ENCODE measurements around the gene ZNF660.
"Not testable (repeated sequence)": the region's sequence is repeated elsewhere in the genome, so short reads cannot be mapped to it uniquely, and the experiment has no call there.

ZNF660 gene

GRCh38 chr3:44584646-44585501 lies at the start of gene ZNF660:
TSS of gene ZNF660 (plus strand) at chr3:44584964. CDS start at chr3:44594194, 9,230 bp downstream.
- peak; percentile 12 for DNase-seq

GRCh38 chr3:44535364-44535763 lies 49.4 kb upstream of the ZNF660 start:
- DNase-seq, result no peak

- not testable (repeated sequence) for DNase-seq
Measured at GRCh38 chr3:44544811-44545210, 40.0 kb upstream of the ZNF660 start.

GRCh38 chr3:44554626-44555592 lies 29.9 kb upstream of the ZNF660 start, which contains the start of gene ZKSCAN7:
TSS of gene ZKSCAN7 (plus strand) at chr3:44555193. CDS start at chr3:44557048, 1,855 bp downstream.
- peak; percentile 66 for DNase-seq

GRCh38 chr3:44555723-44556122 lies 29.0 kb upstream of the ZNF660 start:
- DNase-seq, result no peak

- no peak for DNase-seq
Measured at GRCh38 chr3:44557074-44557473, 27.7 kb upstream of the ZNF660 start.

GRCh38 chr3:44561076-44561475 lies 23.7 kb upstream of the ZNF660 start:
- DNase-seq, result no peak

GRCh38 chr3:44562147-44562546 lies 22.6 kb upstream of the ZNF660 start:
- DNase-seq, result no peak

- DNase-seq, result no peak
Measured at GRCh38 chr3:44568561-44568960, 16.2 kb upstream of the ZNF660 start.

GRCh38 chr3:44571024-44571423 lies 13.7 kb upstream of the ZNF660 start:
- no peak for DNase-seq

GRCh38 chr3:44576613-44577012 lies 8.2 kb upstream of the ZNF660 start:
- DNase-seq, result no peak

GRCh38 chr3:44577354-44577952 lies 7.3 kb upstream of the ZNF660 start:
- not testable (repeated sequence) for DNase-seq

GRCh38 chr3:44578316-44578715 lies 6.4 kb upstream of the ZNF660 start:
- not testable (repeated sequence) for DNase-seq

GRCh38 chr3:44578924-44579515 lies 5.7 kb upstream of the ZNF660 start:
- not testable (repeated sequence) for DNase-seq

GRCh38 chr3:44579749-44580148 lies 5.0 kb upstream of the ZNF660 start:
- not testable (repeated sequence) for DNase-seq

- DNase-seq, result not testable (repeated sequence)
Measured at GRCh38 chr3:44580971-44581370, 3.8 kb upstream of the ZNF660 start.

GRCh38 chr3:44596621-44597020 lies 11.9 kb downstream of the ZNF660 start:
- DNase-seq, result no peak

GRCh38 chr3:44601749-44602148 lies 17.0 kb downstream of the ZNF660 start:
- DNase-seq, result no peak

- no peak for DNase-seq
Measured at GRCh38 chr3:44612678-44613077, 27.9 kb downstream of the ZNF660 start.

GRCh38 chr3:44624749-44625480 lies 40.2 kb downstream of the ZNF660 start, which contains the start of gene ZNF197:
TSS of gene ZNF197 (plus strand) at chr3:44625036. CDS start at chr3:44629155, 4,119 bp downstream.
- DNase-seq, result peak; percentile 77

- no peak for DNase-seq
Measured at GRCh38 chr3:44628716-44629115, 44.0 kb downstream of the ZNF660 start.

- no peak for DNase-seq
Measured at GRCh38 chr3:44632193-44632592, 47.4 kb downstream of the ZNF660 start.

Measured in activated CD4-positive, alpha-beta T cell treated with anti-CD3 and anti-CD28 coated beads for 48 hours (primary cell).